ENCODE results near the gene STXBP1.

DNA sequence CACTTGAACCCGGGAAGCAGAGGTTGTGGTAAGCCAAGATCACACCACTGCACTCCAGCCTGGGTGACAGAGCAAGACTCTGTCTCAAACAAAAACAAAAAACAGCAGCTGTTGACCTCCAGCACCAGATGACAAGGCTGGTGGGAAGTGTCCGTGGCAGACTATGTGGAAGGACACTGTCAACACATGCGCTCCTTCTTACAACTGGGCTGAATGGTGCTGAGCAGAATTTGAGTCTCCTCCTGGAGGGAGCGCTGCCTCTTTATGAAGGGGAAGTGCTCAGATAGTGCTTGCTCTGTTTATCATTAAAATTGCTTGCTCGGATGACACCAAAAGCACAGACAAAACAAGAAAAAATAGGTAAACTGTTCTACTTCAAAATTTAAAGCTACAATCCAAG lies 85.5 kb downstream of the STXBP1 start:
- TF ChIP-seq, protein P1, sequence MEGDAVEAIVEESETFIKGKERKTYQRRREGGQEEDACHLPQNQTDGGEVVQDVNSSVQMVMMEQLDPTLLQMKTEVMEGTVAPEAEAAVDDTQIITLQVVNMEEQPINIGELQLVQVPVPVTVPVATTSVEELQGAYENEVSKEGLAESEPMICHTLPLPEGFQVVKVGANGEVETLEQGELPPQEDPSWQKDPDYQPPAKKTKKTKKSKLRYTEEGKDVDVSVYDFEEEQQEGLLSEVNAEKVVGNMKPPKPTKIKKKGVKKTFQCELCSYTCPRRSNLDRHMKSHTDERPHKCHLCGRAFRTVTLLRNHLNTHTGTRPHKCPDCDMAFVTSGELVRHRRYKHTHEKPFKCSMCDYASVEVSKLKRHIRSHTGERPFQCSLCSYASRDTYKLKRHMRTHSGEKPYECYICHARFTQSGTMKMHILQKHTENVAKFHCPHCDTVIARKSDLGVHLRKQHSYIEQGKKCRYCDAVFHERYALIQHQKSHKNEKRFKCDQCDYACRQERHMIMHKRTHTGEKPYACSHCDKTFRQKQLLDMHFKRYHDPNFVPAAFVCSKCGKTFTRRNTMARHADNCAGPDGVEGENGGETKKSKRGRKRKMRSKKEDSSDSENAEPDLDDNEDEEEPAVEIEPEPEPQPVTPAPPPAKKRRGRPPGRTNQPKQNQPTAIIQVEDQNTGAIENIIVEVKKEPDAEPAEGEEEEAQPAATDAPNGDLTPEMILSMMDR (IDR thresholded peaks at IDR 0.05), result no peak
- no peak for TF ChIP-seq POLR2A (IDR thresholded peaks at IDR 0.05)

Data from esophagus squamous epithelium (tissue), 4 donors.